ENCODE data around the gene SERINC2. TPM values are rescaled to one million over a fixed set of nuclear protein-coding genes. Genes with fewer than 3 reads are reported as not detected.

SERINC2 gene
- total RNA-seq, 1 donor, result 10.9 TPM

- Histone ChIP-seq H3K79me2 (ENCODE audit: insufficient read depth, low read length) (peaks cover 42% of the 10 kb centered on the region), H3K4me3 (ENCODE audit: insufficient read depth, low read length) (no peak overlapping the region), H4K20me1 (ENCODE audit: insufficient read depth, low read length) (peaks cover 33% of the 10 kb centered on the region), H3K4me2 (ENCODE audit: insufficient read depth, low read length) (no peak overlapping the region), H3K27me3 (ENCODE audit: insufficient read depth, low read length) (no peaks in the 10 kb centered on the region), H3K9me3 (ENCODE audit: low read depth, low read length) (no peaks in the 10 kb centered on the region), H3K36me3 (ENCODE audit: insufficient read depth, low read length) (peaks cover 42% of the 10 kb centered on the region), H2AFZ (ENCODE audit: low read length) (no peak overlapping the region), H3K27ac (ENCODE audit: low read depth, low read length) (no peak overlapping the region), H3K4me1 (ENCODE audit: insufficient read depth, low read length) (peaks cover 10% of the 10 kb centered on the region)
- peak; percentile 51 for DNase-seq (ENCODE audit: insufficient read length, low spot score, missing footprints)
- no peak for TF ChIP-seq CTCF (IDR thresholded peaks at IDR 0.05; ENCODE audit: extremely low read depth, low read depth, low read length)
Observed at GRCh38 chr1:31425301-31426081, 12.5 kb downstream of the SERINC2 start.

- Histone ChIP-seq H4K20me1 (ENCODE audit: insufficient read depth, low read length) (peaks cover 35% of the 10 kb centered on the region), H3K4me1 (ENCODE audit: insufficient read depth, low read length) (peaks cover 10% of the 10 kb centered on the region), H3K9me3 (ENCODE audit: low read depth, low read length) (no peaks in the 10 kb centered on the region), H2AFZ (ENCODE audit: low read length) (no peak overlapping the region), H3K4me3 (ENCODE audit: insufficient read depth, low read length) (no peak overlapping the region), H3K27ac (ENCODE audit: low read depth, low read length) (no peak overlapping the region), H3K4me2 (ENCODE audit: insufficient read depth, low read length) (no peak overlapping the region), H3K27me3 (ENCODE audit: insufficient read depth, low read length) (no peaks in the 10 kb centered on the region), H3K79me2 (ENCODE audit: insufficient read depth, low read length) (peaks cover 34% of the 10 kb centered on the region), H3K36me3 (ENCODE audit: insufficient read depth, low read length) (peaks cover 42% of the 10 kb centered on the region)
- peak; percentile 63 for DNase-seq (ENCODE audit: insufficient read length, low spot score, missing footprints)
- TF ChIP-seq CTCF (IDR thresholded peaks at IDR 0.05; ENCODE audit: extremely low read depth, low read depth, low read length), result no peak
Observed at GRCh38 chr1:31426249-31426922, 13.4 kb downstream of the SERINC2 start.

GRCh38 chr1:31427322-31427721 is 14.3 kb downstream of the SERINC2 start:
- no peak overlapping the region for H3K27ac ChIP-seq (ENCODE audit: low read depth, low read length)
- H3K4me1 ChIP-seq (ENCODE audit: insufficient read depth, low read length), result peaks cover 4% of the 10 kb centered on the region
- no peak overlapping the region for H3K4me3 ChIP-seq (ENCODE audit: insufficient read depth, low read length)
- no peak overlapping the region for H3K4me2 ChIP-seq (ENCODE audit: insufficient read depth, low read length)
- H4K20me1 ChIP-seq (ENCODE audit: insufficient read depth, low read length), result peaks cover 34% of the 10 kb centered on the region
- H2AFZ ChIP-seq (ENCODE audit: low read length), result no peak overlapping the region
- H3K9me3 ChIP-seq (ENCODE audit: low read depth, low read length), result no peaks in the 10 kb centered on the region
- H3K79me2 ChIP-seq (ENCODE audit: insufficient read depth, low read length), result peaks cover 28% of the 10 kb centered on the region
- H3K27me3 ChIP-seq (ENCODE audit: insufficient read depth, low read length), result no peaks in the 10 kb centered on the region
- TF ChIP-seq CTCF (IDR thresholded peaks at IDR 0.05; ENCODE audit: extremely low read depth, low read depth, low read length), result no peak
- no peak for DNase-seq (ENCODE audit: insufficient read length, low spot score, missing footprints)
- peaks cover 42% of the 10 kb centered on the region for H3K36me3 ChIP-seq (ENCODE audit: insufficient read depth, low read length)
